ENCODE data around the gene NPTX2. TPM values are rescaled to one million over a fixed set of nuclear protein-coding genes. Genes with fewer than 3 reads are reported as not detected.

NPTX2 gene
- total and polyA plus RNA-seq, 2 of the 8 experiments (the other 6 are each of a cell fraction or from before 2014, with no cell fraction given) = 18.4 to 19.2 TPM

- Histone ChIP-seq H2BK120ac (replicated peaks; ENCODE audit: low read depth, low read length) (no peak overlapping the region), H3K4me3 (ENCODE audit: extremely low read depth in 1 of 4, insufficient read depth in 2 of 4, low read depth in 3 of 4, low read length in 4 of 4) (no peak overlapping the region), H3K9me3 (ENCODE audit: insufficient read depth in 2 of 2, low read depth in 1 of 2, low read length in 1 of 2) (no peaks in the 10 kb centered on the region; a peak in 1 of 4 replicates), H4K20me1 (replicated peaks in 1 of 2; ENCODE audit: control insufficient read depth in 1 of 2, insufficient read depth in 2 of 2, low read length in 2 of 2) (peaks cover 0 to 2% of the 10 kb centered on the region in 2 experiments), H3K23me2 (ENCODE audit: low read depth, low read length) (no peaks in the 10 kb centered on the region), H3K27me3 (replicated peaks in 1 of 4; ENCODE audit: control insufficient read depth in 3 of 4, extremely low read depth in 1 of 4, insufficient read depth in 3 of 4, low read length in 3 of 4) (no peaks in the 10 kb centered on the region), H4K91ac (replicated peaks; ENCODE audit: insufficient read length, low read length) (no peak overlapping the region), H4K8ac (ENCODE audit: extremely low read depth, insufficient read depth, low read length) (no peak overlapping the region), H3K23ac (ENCODE audit: insufficient read length) (no peak overlapping the region), H3K79me2 (ENCODE audit: control insufficient read depth in 1 of 2, insufficient read depth in 2 of 2, low read length in 2 of 2) (no peaks in the 10 kb centered on the region), H2BK5ac (ENCODE audit: low read depth, low read length) (no peak overlapping the region), H4K5ac (ENCODE audit: insufficient read length, low read depth, low read length) (no peak overlapping the region), H3K4ac (replicated peaks; ENCODE audit: insufficient read length, low read depth, low read length) (no peak overlapping the region), H2AFZ (ENCODE audit: low read length) (no peak overlapping the region), H3K4me1 (replicated peaks in 1 of 4; ENCODE audit: control insufficient read depth in 3 of 4, insufficient read depth in 4 of 4, low read length in 3 of 4) (peaks cover 0 to 21% (median 7%) of the 10 kb centered on the region in 4 experiments; a peak in 6 of 7 replicates), H2BK20ac (ENCODE audit: low read length) (no peak overlapping the region), H3K56ac (replicated peaks; ENCODE audit: insufficient read length, low read depth, low read length) (no peak overlapping the region), H3K36me3 (ENCODE audit: control insufficient read depth in 2 of 4, insufficient read depth in 4 of 4, low read length in 3 of 4) (no peaks in the 10 kb centered on the region; a peak in 1 of 8 replicates), H3K9ac (replicated peaks in 1 of 4; ENCODE audit: extremely low read depth in 1 of 4, low read depth in 3 of 4, low read length in 3 of 4) (no peak overlapping the region), H2BK12ac (ENCODE audit: low read depth, low read length) (no peak overlapping the region), H2AK5ac (ENCODE audit: low read depth, low read length) (no peak overlapping the region), H3K14ac (ENCODE audit: insufficient read length) (no peak overlapping the region), H3K4me2 (ENCODE audit: insufficient read depth in 1 of 2, low read depth in 2 of 2, low read length in 2 of 2) (no peak overlapping the region), H2BK15ac (ENCODE audit: low read length) (no peak overlapping the region), H3K18ac (ENCODE audit: extremely low read depth, low read length) (no peak overlapping the region), H3K27ac (ENCODE audit: low read depth, low read length) (no peak overlapping the region), H3K79me1 (ENCODE audit: low read depth, low read length) (no peaks in the 10 kb centered on the region)
- ChIA-PET POLR2A (ENCODE audit: partially characterized antibody) (interaction anchor here (1.8 kb wide), 1 partner anchor 14 kb away, joined by 4 read pairs; the partner anchor contains the start of gene NPTX2), CTCF (ENCODE audit: partially characterized antibody) (interaction anchor here (4.2 kb wide), 1 partner anchor 12 kb away, joined by 22 read pairs; the partner anchor contains the start of gene NPTX2)
- FAIRE-seq (no peak), DNase-seq (ENCODE audit: low read depth in 1 of 2, low spot score in 2 of 2) (no peak)
- TF ChIP-seq CREB1 (IDR thresholded peaks at IDR 0.05) (no peak), PHF8 (conservative IDR thresholded peaks at IDR 0.05; ENCODE audit: low read depth, low read length) (no peak), RFX5 (IDR thresholded peaks at IDR 0.05; ENCODE audit: borderline replicate concordance, low read depth, low read length) (no peak), TEAD4 (IDR thresholded peaks at IDR 0.05; ENCODE audit: low read depth, low read length) (no peak), YY1 (IDR thresholded peaks at IDR 0.05; ENCODE audit: low read depth, low read length) (no peak), KDM1A (IDR thresholded peaks at IDR 0.05; ENCODE audit: borderline replicate concordance, low read length) (no peak), RBBP5 (IDR thresholded peaks at IDR 0.05; ENCODE audit: borderline replicate concordance, low read depth, low read length) (no peak), RNF2 (IDR thresholded peaks at IDR 0.05; ENCODE audit: borderline replicate concordance, low read depth, low read length, missing control alignments, poor library complexity, severe bottlenecking) (no peak), CHD2 (IDR thresholded peaks at IDR 0.05; ENCODE audit: low read length) (no peak), GTF2F1 (IDR thresholded peaks at IDR 0.05; ENCODE audit: borderline replicate concordance, low read depth, low read length) (no peak), CBX5 (IDR thresholded peaks at IDR 0.05; ENCODE audit: low read depth, low read length) (no peak), CEBPB (IDR thresholded peaks at IDR 0.05; ENCODE audit: low read depth, low read length) (no peak), SP1 (IDR thresholded peaks at IDR 0.05; ENCODE audit: low read depth, low read length) (no peak)
- 75% methylated on average over 3 of the region's 3 CpGs; no CpG with 5 or more reads in 1 of the 2 experiments for WGBS, 2 experiments (ENCODE audit: extremely low coverage in 1 of 2, insufficient coverage in 1 of 2, insufficient read length in 1 of 2, insufficient replicate concordance in 2 of 2, low coverage in 1 of 2, low lambda C conversion rate in 2 of 2, missing lambda C conversion rate in 1 of 2)
Measured at GRCh38 chr7:98630770-98631169, 13.7 kb downstream of the NPTX2 start.
